Measurements from ENCODE around the gene NCKAP5. TPM values are rescaled to one million over a fixed set of nuclear protein-coding genes. Genes with fewer than 3 reads are reported as not detected.

Gene NCKAP5
- total and polyA plus RNA-seq, 2 of the 8 experiments (the other 6 are each of a cell fraction or from before 2014, with no cell fraction given), result 0.27 to 0.86 TPM

DNA sequence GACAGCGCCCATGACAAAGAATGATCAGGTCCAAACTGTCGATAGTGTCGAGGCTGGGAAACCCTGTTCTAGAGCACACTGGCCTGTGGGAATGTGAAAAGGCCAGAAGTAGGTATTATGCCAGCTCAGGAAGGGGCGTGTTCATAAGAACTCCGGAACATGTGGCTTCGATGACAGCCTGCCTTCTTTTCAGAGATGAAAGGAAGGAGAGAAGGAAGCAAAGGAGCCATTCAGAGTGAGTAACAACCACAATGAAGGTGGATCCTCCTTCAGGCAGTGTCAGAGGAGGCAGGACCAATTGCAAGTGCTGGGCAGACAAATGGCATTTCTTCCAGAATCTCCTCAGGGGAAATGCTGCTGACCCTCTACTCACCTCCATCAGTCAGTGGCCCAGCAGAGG lies 58.5 kb downstream of the NCKAP5 start:
- TF ChIP-seq JUN (IDR thresholded peaks at IDR 0.05; ENCODE audit: low read depth, low read length) (no peak), TEAD4 (IDR thresholded peaks at IDR 0.05; ENCODE audit: low read depth, low read length) (no peak), GABPA (IDR thresholded peaks at IDR 0.05; ENCODE audit: borderline replicate concordance, insufficient read depth, low read length) (no peak)
- H4K91ac ChIP-seq (replicated peaks; ENCODE audit: insufficient read length, low read length), result no peak overlapping the region
- H4K5ac ChIP-seq (ENCODE audit: insufficient read length, low read depth, low read length), result no peak overlapping the region
- no peak overlapping the region for H2BK15ac ChIP-seq (ENCODE audit: low read length)
- H3K23me2 ChIP-seq (ENCODE audit: low read depth, low read length), result no peaks in the 10 kb centered on the region
- no peak overlapping the region for H2BK120ac ChIP-seq (replicated peaks; ENCODE audit: low read depth, low read length)
- no peaks in the 10 kb centered on the region for H3K4me1 ChIP-seq (replicated peaks in 1 of 4; ENCODE audit: control insufficient read depth in 3 of 4, insufficient read depth in 4 of 4, low read length in 3 of 4)
- no peaks in the 10 kb centered on the region for H3K9me3 ChIP-seq (ENCODE audit: insufficient read depth in 2 of 2, low read depth in 1 of 2, low read length in 1 of 2)
- no peak overlapping the region for H4K8ac ChIP-seq (ENCODE audit: extremely low read depth, insufficient read depth, low read length)
- H2BK20ac ChIP-seq (ENCODE audit: low read length), result no peak overlapping the region
- no peak overlapping the region for H2BK12ac ChIP-seq (ENCODE audit: low read depth, low read length)
- no peak overlapping the region for H3K4me3 ChIP-seq (ENCODE audit: extremely low read depth in 1 of 4, insufficient read depth in 2 of 4, low read depth in 3 of 4, low read length in 4 of 4)
- no peak overlapping the region for H2BK5ac ChIP-seq (ENCODE audit: low read depth, low read length)
- no peak overlapping the region for H2AK5ac ChIP-seq (ENCODE audit: low read depth, low read length)
- H3K4ac ChIP-seq (replicated peaks; ENCODE audit: insufficient read length, low read depth, low read length), result no peak overlapping the region
- H3K14ac ChIP-seq (ENCODE audit: insufficient read length), result no peak overlapping the region
- no peak for DNase-seq (ENCODE audit: low read depth in 1 of 2, low spot score in 2 of 2)
- no peaks in the 10 kb centered on the region for H4K20me1 ChIP-seq (replicated peaks in 1 of 2; ENCODE audit: control insufficient read depth in 1 of 2, insufficient read depth in 2 of 2, low read length in 2 of 2)
- no peak overlapping the region for H3K27ac ChIP-seq (ENCODE audit: low read depth, low read length)
- WGBS, 2 experiments (ENCODE audit: extremely low coverage in 1 of 2, insufficient coverage in 1 of 2, insufficient read length in 1 of 2, insufficient replicate concordance in 2 of 2, low coverage in 1 of 2, low lambda C conversion rate in 2 of 2, missing lambda C conversion rate in 1 of 2), result 90% methylated on average over 6 of the region's 6 CpGs; no CpG with 5 or more reads in 1 of the 2 experiments
- H3K4me2 ChIP-seq (ENCODE audit: insufficient read depth in 1 of 2, low read depth in 2 of 2, low read length in 2 of 2), result no peak overlapping the region
- ChIA-PET CTCF (ENCODE audit: partially characterized antibody) (interaction anchor here (2.5 kb wide), 1 partner anchor 10 kb away, joined by 8 read pairs; no protein-coding TSS in a partner anchor), POLR2A (ENCODE audit: partially characterized antibody) (no interaction called here)
- no peak overlapping the region for H2AFZ ChIP-seq (ENCODE audit: low read length)
- H3K79me2 ChIP-seq (ENCODE audit: control insufficient read depth in 1 of 2, insufficient read depth in 2 of 2, low read length in 2 of 2), result no peaks in the 10 kb centered on the region
- no peak overlapping the region for H3K9ac ChIP-seq (replicated peaks in 1 of 4; ENCODE audit: extremely low read depth in 1 of 4, low read depth in 3 of 4, low read length in 3 of 4)
- no peak overlapping the region for H3K56ac ChIP-seq (replicated peaks; ENCODE audit: insufficient read length, low read depth, low read length)
- FAIRE-seq, result no peak
- no peak overlapping the region for H3K23ac ChIP-seq (ENCODE audit: insufficient read length)
- H3K36me3 ChIP-seq (ENCODE audit: control insufficient read depth in 2 of 4, insufficient read depth in 4 of 4, low read length in 3 of 4), result no peaks in the 10 kb centered on the region
- H3K79me1 ChIP-seq (ENCODE audit: low read depth, low read length), result no peaks in the 10 kb centered on the region
- H3K27me3 ChIP-seq (replicated peaks in 1 of 4; ENCODE audit: control insufficient read depth in 3 of 4, extremely low read depth in 1 of 4, insufficient read depth in 3 of 4, low read length in 3 of 4), result no peaks in the 10 kb centered on the region
- no peak overlapping the region for H3K18ac ChIP-seq (ENCODE audit: extremely low read depth, low read length)
